Stimulated activated CD4-positive, alpha-beta T cell treated with anti-CD3 and anti-CD28 coated beads, Interleukin-12 subunit alpha, Interleukin-12 subunit beta, amount 100 ng/mL, for 24 hours (primary cell): ENCODE data around the gene PIK3CD.
"Not testable (repeated sequence)": the region's sequence is repeated elsewhere in the genome, so short reads cannot be mapped to it uniquely, and the experiment has no call there.

ENCODE experiments used
- DNase-seq, 2 experiments: peaks; one replicate each; pipeline ENCODE4 v3.0.0-alpha.2; 2020; ENCODE audit warnings: low read depth in 2 of 2

Gene PIK3CD

GRCh38 chr1:9732123-9732971 is 80.8 kb downstream of the PIK3CD start:
- DNase-seq = no peak

DNA sequence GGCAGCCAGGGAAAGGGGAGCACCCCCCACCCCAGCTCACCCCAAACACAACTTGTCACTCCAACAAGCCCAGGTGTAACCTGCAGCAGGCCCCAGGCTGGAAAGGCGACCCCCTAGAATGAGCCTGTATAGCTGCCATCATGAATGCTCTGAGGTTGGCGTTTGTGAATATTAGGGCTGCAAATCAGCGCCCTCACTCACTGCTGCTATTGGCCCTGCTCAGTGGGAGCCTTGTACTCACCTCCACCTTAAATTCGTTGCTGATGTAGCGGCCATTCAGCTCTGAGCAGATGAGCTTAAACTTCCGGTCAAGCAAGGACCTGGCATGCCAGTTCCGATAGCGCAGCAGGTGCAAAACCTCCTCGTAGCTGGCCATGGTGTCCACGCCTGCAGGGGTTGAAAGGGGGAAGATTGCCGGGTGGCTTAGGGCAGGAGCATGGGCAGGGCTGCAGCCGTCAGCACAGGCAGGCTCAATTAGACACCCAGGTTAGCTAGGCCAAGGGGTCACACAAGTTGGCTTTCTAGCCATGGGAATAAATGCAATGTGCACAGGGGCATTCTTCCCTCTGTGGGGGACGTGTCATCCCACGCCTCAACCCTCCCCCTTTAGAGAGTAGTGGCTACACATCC is 81.7 kb downstream of the PIK3CD start:
- no peak for DNase-seq

GRCh38 chr1:9735800-9736199 is 84.3 kb downstream of the PIK3CD start:
- no peak for DNase-seq

GRCh38 chr1:9736241-9736640 is 84.7 kb downstream of the PIK3CD start:
- DNase-seq = no peak

- no peak for DNase-seq
Observed at GRCh38 chr1:9737057-9737456, 85.5 kb downstream of the PIK3CD start.

DNA sequence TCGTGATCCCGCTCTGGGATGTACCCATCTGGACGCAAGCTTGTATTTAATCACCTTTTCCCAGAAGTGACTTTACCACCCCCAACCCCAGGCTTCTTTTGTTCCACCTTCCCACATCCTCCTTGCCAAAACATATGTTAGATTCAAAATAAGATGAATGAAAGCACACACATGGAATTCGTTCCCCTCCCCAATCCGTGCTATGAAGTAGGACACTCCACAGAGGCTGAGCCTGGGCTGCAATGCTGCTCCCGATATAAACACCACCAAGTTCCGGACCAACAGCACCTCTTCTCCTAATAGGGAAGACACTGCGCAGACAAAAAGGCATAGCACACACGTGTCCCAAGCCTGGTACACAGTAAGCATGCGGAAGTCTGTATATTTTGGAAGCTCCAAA is 86.1 kb downstream of the PIK3CD start:
- DNase-seq = no peak

DNA sequence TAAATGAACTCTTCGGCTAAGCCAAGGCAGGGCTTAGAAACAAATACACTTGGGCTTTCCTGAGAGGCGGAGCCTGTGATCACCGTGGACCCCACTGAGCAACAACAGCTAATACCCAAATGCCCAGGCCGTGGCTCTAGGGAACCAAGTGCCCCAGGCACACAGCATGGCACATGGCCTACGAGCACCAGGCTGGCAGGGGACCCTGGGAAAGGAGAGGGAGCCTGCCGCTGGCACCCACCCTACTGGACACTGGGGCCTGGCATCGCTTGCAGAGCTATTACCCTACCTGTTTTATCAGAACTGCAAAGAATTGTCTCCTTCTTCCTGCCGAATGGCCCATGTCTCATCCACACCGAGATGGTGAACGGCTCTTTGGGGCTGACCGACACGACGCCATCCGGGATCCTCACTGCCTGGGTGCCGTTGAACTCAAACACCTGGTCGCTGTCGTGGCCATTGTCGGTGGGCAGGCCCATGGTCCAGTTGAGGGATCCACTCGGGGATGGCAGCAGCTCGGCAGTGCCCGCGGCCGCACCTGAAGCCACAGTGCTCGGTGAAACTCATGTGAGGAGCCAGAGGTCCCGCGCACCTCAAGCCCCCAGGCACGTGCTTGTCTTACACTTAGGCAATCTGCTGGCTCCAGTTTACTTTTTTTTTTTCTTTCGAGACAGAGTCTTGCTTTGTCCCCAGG is 92.7 kb downstream of the PIK3CD start:
- no peak for DNase-seq

GRCh38 chr1:9746211-9746610 is 94.7 kb downstream of the PIK3CD start:
- no peak for DNase-seq

DNA sequence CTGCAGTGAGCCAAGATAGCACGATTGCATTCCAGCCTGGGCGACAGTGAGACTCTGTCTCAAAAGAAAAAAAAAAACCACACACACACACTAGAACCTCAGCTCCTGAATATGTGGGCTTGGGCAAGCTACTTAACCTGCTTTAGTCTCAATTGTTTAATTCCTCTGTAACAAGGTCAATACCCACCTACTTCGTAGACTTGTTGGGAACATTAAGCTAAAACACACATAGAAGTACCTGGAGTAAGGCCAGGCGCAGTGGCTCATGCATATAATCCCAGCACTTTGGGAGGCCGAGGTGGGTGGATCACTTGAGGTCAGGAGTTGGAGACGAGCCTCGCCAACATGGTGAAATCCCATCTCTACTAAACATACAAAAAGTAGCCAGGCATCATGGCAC is 95.1 kb downstream of the PIK3CD start:
- no peak for DNase-seq

- not testable (repeated sequence) for DNase-seq
Observed at GRCh38 chr1:9748391-9748790, 96.9 kb downstream of the PIK3CD start.

DNA sequence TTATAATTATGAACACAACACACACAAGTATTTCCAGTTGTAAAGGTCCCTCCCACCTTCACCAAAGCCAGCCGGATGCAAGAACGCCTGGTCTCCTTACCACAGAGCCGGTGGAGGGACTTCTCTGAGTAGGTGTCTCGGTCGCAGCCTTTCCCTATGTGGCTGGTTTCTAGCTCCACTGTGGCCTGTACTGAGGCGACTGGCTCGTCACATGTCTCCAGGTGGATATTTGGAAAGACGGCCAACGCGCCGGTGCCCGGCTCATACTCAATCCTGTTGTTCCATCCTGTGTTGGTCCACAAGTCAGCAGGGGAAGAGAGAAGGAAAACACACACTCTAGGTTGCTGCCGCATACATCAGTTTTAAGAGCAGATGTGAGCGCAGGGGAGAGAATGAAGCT is 97.8 kb downstream of the PIK3CD start:
- no peak for DNase-seq

GRCh38 chr1:9751971-9752370 is 100.4 kb downstream of the PIK3CD start:
- no peak for DNase-seq

DNA sequence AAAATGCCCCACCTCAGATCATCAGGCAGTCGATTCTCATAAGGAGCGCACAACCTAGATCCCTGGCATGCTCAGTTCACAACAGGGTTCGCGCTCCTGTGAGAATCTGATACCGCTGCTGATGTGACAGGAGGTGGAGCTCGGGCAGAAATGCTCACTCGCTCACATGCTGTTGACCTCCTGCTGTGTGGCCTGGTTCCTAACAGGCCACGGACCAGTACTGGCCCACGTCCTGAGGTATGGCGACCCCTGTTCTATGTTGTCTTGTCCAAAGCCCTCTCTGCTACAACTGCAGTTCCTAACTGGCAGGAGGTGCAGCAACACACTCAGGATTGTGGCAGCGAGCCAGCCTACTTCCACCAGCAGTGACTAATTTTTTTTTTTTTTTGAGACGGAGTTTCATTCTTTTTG is 101.6 kb downstream of the PIK3CD start:
- no peak for DNase-seq

- DNase-seq = no peak
Observed at GRCh38 chr1:9755441-9755995, 104.0 kb downstream of the PIK3CD start.

- DNase-seq = no peak
Observed at GRCh38 chr1:9758559-9759121, 107.1 kb downstream of the PIK3CD start.

DNA sequence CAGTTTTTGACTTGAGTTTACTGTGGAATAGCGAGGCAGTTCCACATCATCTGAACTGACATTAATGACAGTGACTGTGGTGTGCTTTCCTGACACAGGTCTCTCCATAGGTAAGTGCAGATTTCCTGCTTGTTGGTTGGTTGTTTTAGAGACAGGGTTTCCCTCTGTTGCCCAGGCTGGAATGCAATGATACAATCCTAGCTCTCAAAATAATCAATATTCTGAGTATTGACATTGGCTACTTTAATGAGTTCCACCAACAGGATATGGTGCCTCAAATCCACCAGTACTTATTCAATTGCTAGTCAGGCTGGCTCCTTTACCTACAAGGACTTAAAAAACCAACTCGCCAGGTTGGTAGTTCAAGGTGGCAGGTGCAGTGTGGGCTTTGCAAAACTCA is 108.4 kb downstream of the PIK3CD start:
- DNase-seq = no peak

GRCh38 chr1:9760824-9761223 is 109.3 kb downstream of the PIK3CD start:
- DNase-seq = no peak

DNA sequence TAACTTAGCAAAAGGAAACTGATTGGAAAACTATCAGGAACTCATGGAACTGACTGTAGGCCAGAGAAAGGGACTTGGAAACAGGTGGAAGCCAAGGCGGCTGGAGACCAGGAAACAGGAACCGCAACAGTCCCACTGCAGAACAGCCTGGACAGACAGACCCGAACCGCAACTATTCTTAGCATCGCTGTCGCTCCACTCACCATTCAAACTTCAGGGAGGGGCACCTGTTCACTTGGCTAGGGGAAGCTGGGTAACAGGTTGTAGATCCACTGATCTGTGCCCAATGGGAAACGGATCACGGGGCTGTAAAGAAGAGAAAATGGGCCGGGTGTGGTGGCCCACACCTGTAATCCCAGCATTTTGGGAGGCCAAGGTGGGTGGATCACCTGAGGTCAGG is 110.3 kb downstream of the PIK3CD start:
- DNase-seq = no peak

- not testable (repeated sequence) for DNase-seq
Observed at GRCh38 chr1:9762446-9762845, 110.9 kb downstream of the PIK3CD start.

DNA sequence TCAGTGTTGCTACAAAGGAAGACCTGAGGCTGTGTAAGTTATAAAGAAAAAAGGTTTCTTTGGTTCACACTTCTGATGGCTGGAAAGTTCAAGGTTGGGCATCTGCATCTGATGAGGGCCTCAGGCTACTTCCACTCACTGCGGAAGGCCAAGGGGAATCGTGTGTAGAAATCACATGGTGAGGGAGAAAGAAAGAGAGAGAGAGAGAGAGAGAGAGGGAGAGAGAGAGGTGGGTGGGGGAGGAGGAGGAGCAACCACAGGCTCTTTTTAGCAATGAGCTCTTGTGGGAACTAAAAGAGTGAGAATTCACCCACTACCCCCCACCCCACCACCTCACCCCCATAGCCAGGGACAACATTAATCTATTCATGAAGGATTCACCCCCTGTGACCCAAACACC is 112.4 kb downstream of the PIK3CD start:
- DNase-seq = no peak

GRCh38 chr1:9764550-9764949 is 113.0 kb downstream of the PIK3CD start:
- no peak for DNase-seq

DNA sequence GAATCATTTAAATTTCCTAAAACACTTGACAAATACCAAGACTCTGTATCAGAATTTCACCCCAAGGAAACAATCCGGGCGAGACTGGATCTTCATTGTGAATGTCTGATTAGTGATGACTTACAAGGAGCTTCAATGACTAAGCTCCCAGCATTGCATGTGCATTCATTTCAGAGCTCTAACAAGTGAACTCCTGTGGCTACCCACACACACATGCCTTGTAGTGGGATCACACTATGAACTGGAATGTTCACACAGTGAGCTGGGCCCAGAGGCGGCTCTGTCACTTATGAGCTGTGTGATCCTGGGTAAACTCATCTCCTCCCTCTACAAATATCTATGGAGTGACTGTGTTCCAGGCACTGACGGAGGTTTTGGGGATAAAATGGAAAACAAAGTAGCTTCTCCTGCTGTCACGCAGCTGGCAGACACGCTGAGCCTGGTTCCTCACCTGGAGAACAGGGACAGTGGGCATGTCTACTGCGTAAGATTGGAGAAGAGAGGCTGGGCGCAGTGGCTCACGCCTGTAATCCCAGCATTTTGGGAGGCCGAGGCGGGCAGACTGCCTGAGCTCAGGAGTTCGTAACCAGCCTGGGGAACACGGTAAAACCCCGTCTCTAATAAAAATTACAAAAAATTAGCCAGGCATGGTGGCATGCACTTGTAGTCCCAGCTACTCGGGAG is 115.4 kb downstream of the PIK3CD start:
- no peak for DNase-seq
